K562 (cell line): ENCODE data around the gene MPV17L2. TPM values are rescaled to one million over a fixed set of nuclear protein-coding genes. Genes with fewer than 3 reads are reported as not detected.

Experiments
- ATAC-seq: fragments of 200-7000 bp; cut with Tn5 transposase; 3 replicates; pipeline ENCODE4 v1.9.1; 2020; ENCODE audit warnings: moderate library complexity
- BruUV-seq: library from RNA; stranded (reverse); fragments of 400-500 nt; replicated peaks from 2 replicates; lab custom pipeline; 2021; lab: Mats Ljungman, UMichigan
- CTCF ChIA-PET: fragments of 300-600 bp; formaldehyde crosslinking; extraction: SDS; loops from one replicate; lab custom pipeline; 2021; ENCODE audit warnings: low intra/inter-chr PET ratio; lab: Yijun Ruan, JAX
- POLR2A ChIA-PET: fragments of 300-600, 350-650 bp; sonication (Branson Sonifier 250); formaldehyde crosslinking; extraction: SDS; loops from one replicate; lab custom pipeline; 2021; ENCODE audit warnings: antibody characterized with exemption, inconsistent platforms; lab: Yijun Ruan, JAX
- DNase-seq, 4 experiments: peaks; one replicate each; pipeline versions ENCODE4 v3.0.0 to v3.0.0-alpha.2; 2011 to 2018; ENCODE audit warnings: low spot score in 3 of 4, mixed read lengths in 3 of 4; ENCODE audit errors: extremely low read depth in 1 of 4
- FAIRE-seq: peaks from 2 replicates; lab custom pipeline; 2011; peaks lifted over from hg19 to GRCh38; lab: Jason Lieb, UNC
- H2AFZ ChIP-seq: 2 replicates; pipeline ENCODE4 v1.6.0; 2011; ENCODE audit warnings: low read depth, low read length, control low read depth, inconsistent platforms
- H3K27ac ChIP-seq: fragments of 200-600 bp; 3 replicates; pipeline ENCODE4 v1.8.0; 2011; ENCODE audit warnings: low read depth, mild to moderate bottlenecking, control low read depth, inconsistent platforms, low read length, moderate library complexity, mixed read lengths; ENCODE audit errors: extremely low read depth
- H3K27me3 ChIP-seq, 2 experiments: fragments of 300-600 bp in 1 of 2; 2 replicates in 1 of 2; 3 replicates in 1 of 2; pipeline versions ENCODE4 v1.6.0 to v1.8.0; 2011; ENCODE audit warnings: inconsistent platforms in 2 of 2, low read length in 2 of 2, mild to moderate bottlenecking in 1 of 2, mixed read lengths in 1 of 2, moderate library complexity in 1 of 2; ENCODE audit not compliant: control insufficient read depth in 2 of 2, insufficient read depth in 2 of 2
- H3K36me3 ChIP-seq: fragments of 300-600 bp; 3 replicates; pipeline ENCODE4 v1.8.0; 2011; ENCODE audit warnings: mild to moderate bottlenecking, low read length, inconsistent platforms; ENCODE audit not compliant: control insufficient read depth, insufficient read depth
- H3K4me1 ChIP-seq, 2 experiments: fragments of 200-600 bp in 1 of 2; replicated peaks in 1 of 2; 2 replicates in 1 of 2; 3 replicates in 1 of 2; pipeline versions ENCODE4 v1.5.1 to v1.8.0; 2011; ENCODE audit warnings: inconsistent platforms in 2 of 2, low read length in 2 of 2, mild to moderate bottlenecking in 1 of 2, mixed read lengths in 1 of 2, moderate library complexity in 1 of 2; ENCODE audit not compliant: control insufficient read depth in 2 of 2, insufficient read depth in 2 of 2
- H3K4me2 ChIP-seq: 2 replicates; pipeline ENCODE4 v1.6.1; 2011; ENCODE audit warnings: low read length, control low read depth, inconsistent platforms, mixed read lengths; ENCODE audit not compliant: insufficient read depth
- H3K4me3 ChIP-seq: fragments of 200-600 bp; sonication (generic), shearing (Covaris generic); 2 replicates; pipeline ENCODE4 v1.5.1; 2016; ENCODE audit warnings: control low read depth, inconsistent platforms
- H3K79me2 ChIP-seq: fragments of 200-600 bp; 3 replicates; pipeline ENCODE4 v1.8.0; 2011; ENCODE audit warnings: low read length, inconsistent platforms; ENCODE audit not compliant: control insufficient read depth, insufficient read depth
- H3K9ac ChIP-seq, 2 experiments: 2 replicates each; pipeline versions ENCODE4 v1.6.0 to v1.6.1; 2011; ENCODE audit warnings: low read depth in 2 of 2, low read length in 2 of 2, control low read depth in 1 of 2, inconsistent platforms in 1 of 2, mild to moderate bottlenecking in 1 of 2, mixed read lengths in 1 of 2; ENCODE audit not compliant: insufficient read depth in 1 of 2
- H3K9me1 ChIP-seq: one replicate; pipeline ENCODE4 v1.6.0; 2011; ENCODE audit warnings: inconsistent platforms, mild to moderate bottlenecking, low read length, moderate library complexity; ENCODE audit not compliant: control insufficient read depth, insufficient read depth
- H3K9me3 ChIP-seq: replicated peaks from 2 replicates; pipeline ENCODE4 v1.5.1; 2011; ENCODE audit warnings: low read depth, low read length, inconsistent platforms; ENCODE audit not compliant: control insufficient read depth, insufficient read depth
- H4K20me1 ChIP-seq: replicated peaks from 2 replicates; pipeline ENCODE4 v1.6.1; 2011; ENCODE audit warnings: low read length, inconsistent platforms, mixed read lengths; ENCODE audit not compliant: control insufficient read depth, insufficient read depth
- MEF2A ChIP-seq: IDR thresholded peaks from 2 replicates; pipeline ENCODE4 v1.6.1; 2011; ENCODE audit warnings: low read depth, mild to moderate bottlenecking, low read length, moderate library complexity; ENCODE audit not compliant: control insufficient read depth
- TFAP4 ChIP-seq: sonication (generic); formaldehyde crosslinking; IDR thresholded peaks from 2 replicates; pipeline ENCODE4 v1.8.0; 2022; ENCODE audit warnings: missing genetic modification reagents, mild to moderate bottlenecking, moderate library complexity, borderline replicate concordance
- ZBTB33 ChIP-seq: sonication (generic); formaldehyde crosslinking; IDR thresholded peaks from 2 replicates; pipeline ENCODE4 v1.8.1; 2023; ENCODE audit warnings: mild to moderate bottlenecking, missing genetic modification reagents
- WGBS: fragments of 100-300 bp; shearing (Covaris generic); methylation state at CpG from one replicate; pipeline ENCODE4 v1.1.6; 2016; ENCODE audit warnings: low coverage, mixed read lengths; ENCODE audit not compliant: insufficient coverage; ENCODE audit errors: missing lambda C conversion rate; 5-methylcytosine and 5-hydroxymethylcytosine counted together
- in situ Hi-C: fragments of 300-500 bp; cut with MboI; formaldehyde crosslinking; loops from 4 replicates; pipeline ENCODE4 v1.15.0; 2018; ENCODE audit warnings: inconsistent platforms, mixed read lengths
- intact Hi-C: fragments of 100-400 bp; cut with micrococcal nuclease; formaldehyde crosslinking; loops from 2 replicates; pipeline ENCODE4 v1.14.2; 2022
- polyA plus RNA-seq, 8 experiments: library from polyadenylated mRNA; depleted of rRNA in 4 of 8; stranded (reverse) in 5 of 8; unstranded in 3 of 8; fragments of >200 nt; fragmentation: Nextera tagmentation in 2 of 8; fragmentation: Illumina TruSeq in 1 of 8; extraction: Ambion mirVana in 2 of 8; extraction: Trizol in 1 of 8; gene quantifications; 2 replicates each; pipeline versions ENCODE4 v1.2.1 to v1.2.3, GENCODE V29; 2011 to 2014; ENCODE audit warnings: inconsistent platforms in 1 of 8, missing spikeins in 1 of 8
- total RNA-seq, 7 experiments: library from RNA; depleted of rRNA in 6 of 7; stranded (reverse); fragments of >200 nt in 6 of 7; fragmentation: Illumina TruSeq in 2 of 7; extraction: Trizol in 2 of 7; gene quantifications; 2 replicates each; pipeline versions ENCODE4 v1.2.1 to v1.2.3, GENCODE V29; 2011 to 2021; ENCODE audit warnings: low replicate concordance in 1 of 7
- TF ChIP-seq, protein P1 (sequence below), 3 experiments: fragments of 200-800 bp in 1 of 3; sonication (Bioruptor generic) in 1 of 3; sonication (generic) in 1 of 3; formaldehyde crosslinking in 1 of 3; IDR thresholded peaks; 2 replicates each; pipeline versions ENCODE4 v1.6.1 to v1.8.0; 2016 to 2022; ENCODE audit warnings: mild to moderate bottlenecking in 2 of 3, missing compliant biosample characterization in 2 of 3, missing genetic modification characterization in 2 of 3, missing genetic modification reagents in 1 of 3
- TF ChIP-seq, protein P2 (sequence below): fragments of 250-450 bp; sonication (Bioruptor Pico); IDR thresholded peaks from 2 replicates; pipeline ENCODE4 v1.4.0; 2020; ENCODE audit warnings: mild to moderate bottlenecking, moderate library complexity

The MPV17L2 gene
- total and polyA plus RNA-seq, 9 of the 15 experiments (the other 6 are each of a cell fraction or from before 2014, with no cell fraction given) = 10.6 to 60.2 (median 28.5) TPM

DNA sequence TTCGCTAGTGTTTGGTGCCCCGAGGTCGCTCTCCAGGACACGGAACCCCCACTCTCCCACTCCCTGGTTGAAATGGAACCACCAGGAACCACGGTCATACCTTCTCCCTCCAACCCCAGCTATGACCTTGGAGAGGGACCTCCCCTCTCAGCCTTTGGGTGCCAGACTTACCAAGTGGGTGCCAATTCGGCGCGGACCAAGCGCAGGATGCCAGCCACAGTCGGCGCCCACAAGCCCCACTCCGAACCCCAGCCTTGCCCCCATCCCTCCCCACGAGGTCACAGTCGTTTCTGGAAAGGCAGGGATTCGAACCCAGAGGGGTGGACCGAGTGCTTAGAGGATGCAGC is 32.3 kb downstream of the MPV17L2 start:
- peaks cover 21 to 56% of the 10 kb centered on the region in 2 experiments; a peak in 4 of 5 replicates for H3K4me1 ChIP-seq
- H3K4me2 ChIP-seq = peak overlapping the region; percentile 87
- H3K27ac ChIP-seq = peak overlapping the region; percentile 84; the same call in 2 of the 3 replicates
- no peak overlapping the region for H3K4me3 ChIP-seq
- intact Hi-C loops = no loop called here
- DNase-seq (no peak), FAIRE-seq (no peak), ATAC-seq (no peak)
- H3K27me3 ChIP-seq = no peaks in the 10 kb centered on the region; a peak in 1 of 5 replicates
- no peaks in the 10 kb centered on the region for H3K9me3 ChIP-seq
- H3K79me2 ChIP-seq = no peaks in the 10 kb centered on the region
- CTCF ChIA-PET = no interaction called here
- H3K9ac ChIP-seq = peak overlapping the region; percentile 82 to 83; a peak in 3 of 4 replicates
- H4K20me1 ChIP-seq = peaks cover 5% of the 10 kb centered on the region; the same call in 1 of the 2 replicates
- in situ Hi-C loops = no loop called here
- BruUV-seq = no TSS peak
- peak overlapping the region; percentile 83 for H2AFZ ChIP-seq
- H3K9me1 ChIP-seq = no peaks in the 10 kb centered on the region
- 25% methylated on average over 8 of the region's 16 CpGs for WGBS
- no peaks in the 10 kb centered on the region for H3K36me3 ChIP-seq
- POLR2A ChIA-PET = interaction anchor here (1.8 kb wide), 1 partner anchor 11 kb away, joined by 5 read pairs; no protein-coding TSS in a partner anchor
- no peak for TF ChIP-seq MEF2A

DNA sequence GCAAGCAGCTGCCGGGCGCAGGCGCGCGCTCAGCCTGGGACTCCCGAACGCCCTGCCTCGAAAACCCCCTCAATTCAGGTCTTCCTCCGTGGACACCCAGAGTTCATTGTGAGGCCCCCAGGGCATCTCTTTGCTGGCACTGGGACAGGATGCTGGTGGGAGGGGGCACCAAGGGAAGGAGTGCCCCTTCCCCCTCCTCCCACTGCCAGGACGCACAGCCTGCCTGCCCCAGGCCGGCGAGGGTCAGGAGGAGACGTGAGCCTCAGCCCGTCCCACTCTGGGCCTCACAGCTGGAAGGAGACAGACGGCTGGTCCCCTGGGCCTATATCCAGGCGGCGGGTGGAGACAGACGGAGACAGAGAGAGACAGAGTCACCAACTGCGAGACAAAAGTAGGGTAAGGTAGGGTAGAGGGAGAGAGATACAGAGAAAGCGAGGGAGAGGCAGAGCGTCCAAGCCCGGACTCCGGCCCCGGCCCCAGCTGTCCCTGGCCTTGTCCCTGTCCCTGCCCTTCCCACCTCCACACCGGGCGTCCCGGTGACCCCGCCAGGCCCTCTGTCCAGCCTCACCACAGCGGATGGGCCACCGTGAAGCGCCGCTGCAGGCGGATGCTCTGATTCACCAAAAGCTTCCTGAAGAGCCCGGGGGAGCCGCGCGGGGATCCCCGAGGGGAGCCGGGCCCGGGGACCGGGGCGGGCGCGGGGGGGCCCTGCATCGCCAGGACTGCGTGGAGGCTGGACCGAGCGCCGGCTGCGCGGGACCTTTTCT is 32.9 kb downstream of the MPV17L2 start, which contains the start of gene PDE4C:
TSS of gene PDE4C (minus strand) at position 737 of the 767 bp plus-strand sequence. CDS start at position 714, 23 bp downstream.
- in situ Hi-C loops (no loop called here), intact Hi-C loops (no loop called here)
- DNase-seq = no peak
- no peaks in the 10 kb centered on the region for H3K9me3 ChIP-seq
- ChIA-PET CTCF (no interaction called here), POLR2A (no interaction called here)
- H2AFZ ChIP-seq = peak within 1 kb of the TSS; percentile 83
- no TSS peak for BruUV-seq
- peak within 1 kb of the TSS; percentile 82 to 83; a peak in 3 of 4 replicates for H3K9ac ChIP-seq
- H4K20me1 ChIP-seq = peaks cover 5% of the 10 kb centered on the region; the same call in 1 of the 2 replicates
- H3K36me3 ChIP-seq = no peaks in the 10 kb centered on the region
- H3K79me2 ChIP-seq = no peaks in the 10 kb centered on the region
- H3K4me1 ChIP-seq = peaks cover 21 to 52% of the 10 kb centered on the region in 2 experiments; a peak in 4 of 5 replicates
- ATAC-seq = no peak
- peak within 1 kb of the TSS; percentile 84; the same call in 1 of the 3 replicates for H3K27ac ChIP-seq
- H3K9me1 ChIP-seq = no peaks in the 10 kb centered on the region
- peak within 1 kb of the TSS; percentile 87 for H3K4me2 ChIP-seq
- no peaks in the 10 kb centered on the region; a peak in 1 of 5 replicates for H3K27me3 ChIP-seq
- FAIRE-seq = no peak
- no peak within 1 kb of the TSS for H3K4me3 ChIP-seq
- WGBS = 25% methylated on average over 31 of the region's 51 CpGs
- TF ChIP-seq, protein P1, sequence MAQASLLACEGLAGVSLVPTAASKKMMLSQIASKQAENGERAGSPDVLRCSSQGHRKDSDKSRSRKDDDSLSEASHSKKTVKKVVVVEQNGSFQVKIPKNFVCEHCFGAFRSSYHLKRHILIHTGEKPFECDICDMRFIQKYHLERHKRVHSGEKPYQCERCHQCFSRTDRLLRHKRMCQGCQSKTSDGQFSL (CRISPR knock-in tag; IDR thresholded peaks at IDR 0.05) = peak; percentile 4; the same call in 1 of the 2 replicates
- TF ChIP-seq, protein P1 (tag; IDR thresholded peaks at IDR 0.05) = no peak
- TF ChIP-seq TFAP4 (CRISPR knock-in tag) (0 out of 2 replicates have a peak, but pooled peaks have one; percentile 26), ZBTB33 (CRISPR knock-in tag) (peak; percentile 91)
- TF ChIP-seq, protein P2, sequence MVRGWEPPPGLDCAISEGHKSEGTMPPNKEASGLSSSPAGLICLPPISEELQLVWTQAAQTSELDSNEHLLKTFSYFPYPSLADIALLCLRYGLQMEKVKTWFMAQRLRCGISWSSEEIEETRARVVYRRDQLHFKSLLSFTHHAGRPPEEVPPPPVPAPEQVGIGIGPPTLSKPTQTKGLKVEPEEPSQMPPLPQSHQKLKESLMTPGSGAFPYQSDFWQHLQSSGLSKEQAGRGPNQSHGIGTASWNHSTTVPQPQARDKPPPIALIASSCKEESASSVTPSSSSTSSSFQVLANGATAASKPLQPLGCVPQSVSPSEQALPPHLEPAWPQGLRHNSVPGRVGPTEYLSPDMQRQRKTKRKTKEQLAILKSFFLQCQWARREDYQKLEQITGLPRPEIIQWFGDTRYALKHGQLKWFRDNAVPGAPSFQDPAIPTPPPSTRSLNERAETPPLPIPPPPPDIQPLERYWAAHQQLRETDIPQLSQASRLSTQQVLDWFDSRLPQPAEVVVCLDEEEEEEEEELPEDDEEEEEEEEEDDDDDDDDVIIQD (CRISPR knock-in tag) = no peak
